Pancreas (tissue), 10 donors: ENCODE measurements around the gene FOXP2. TPM values are rescaled to one million over a fixed set of nuclear protein-coding genes. Genes with fewer than 3 reads are reported as not detected.

Experiments used
- ATAC-seq, 4 donors: fragments of 200-7000 bp; cut with Tn5 transposase; one replicate each; pipeline versions ENCODE4 v1.8.0 to v1.9.1; 2020; ENCODE audit warnings: mild to moderate bottlenecking in 4 of 4, moderate library complexity in 4 of 4
- DNase-seq, 6 donors: peaks; one replicate each; pipeline ENCODE4 v3.0.0-alpha.2; 2020
- FAIRE-seq: peaks from 2 replicates; lab custom pipeline; 2012; peaks lifted over from hg19 to GRCh38; lab: Jason Lieb, UNC
- H3K27ac ChIP-seq, 4 donors: fragments of 200-600 bp; sonication (generic); 1 replicate in 3 of 4; 2 replicates in 1 of 4; pipeline versions ENCODE4 v1.5.0 to v1.8.0; 2020
- H3K27me3 ChIP-seq, 4 donors: fragments of 200-600 bp; one replicate each; pipeline ENCODE4 v1.8.0; 2021
- H3K36me3 ChIP-seq, 3 donors: fragments of 200-600 bp; sonication (generic) in 1 of 3; one replicate each; pipeline versions ENCODE4 v1.5.0 to v1.8.0; 2020 to 2021
- H3K4me1 ChIP-seq, 3 donors: fragments of 200-600 bp; one replicate each; pipeline ENCODE4 v1.8.0; 2021
- H3K4me3 ChIP-seq, 4 donors: fragments of 200-600 bp; sonication (generic) in 2 of 4; one replicate each; pipeline versions ENCODE4 v1.5.0 to v1.8.0; 2020 to 2021
- H3K9me3 ChIP-seq, 4 donors: fragments of 200-600 bp; one replicate each; pipeline ENCODE4 v1.8.0; 2021
- CTCF ChIP-seq, 4 donors: fragments of 200-600 bp; sonication (generic) in 3 of 4; IDR thresholded peaks; one replicate each; pipeline versions ENCODE4 v1.5.0 to v1.8.0; 2021; ENCODE audit warnings: antibody characterized with exemption in 4 of 4
- whole genome bisulfite sequencing, 2 donors: extraction: QIAGEN DNeasy Blood & Tissue Kit; methylation state at CpG; one replicate each; pipeline ENCODE4 v1.1.7; 2013; 5-methylcytosine and 5-hydroxymethylcytosine counted together
- intact Hi-C, 3 donors: fragments of 100-400 bp; cut with DNase I; formaldehyde crosslinking; loops; one replicate each; pipeline versions ENCODE4 v1.11.1 to v1.14.2; 2022
- polyA plus RNA-seq, 2 donors: library from polyadenylated mRNA; stranded (reverse); fragments of 200-250 nt; gene quantifications; one replicate each; pipeline ENCODE4 v1.2.3, GENCODE V29; 2013
- total RNA-seq, 6 donors: library from RNA; stranded (reverse); fragmentation: NEBNext Ultra II Directional in 4 of 6; extraction: Animal tissue kit (Norgen Biotek cat#: 25700) in 4 of 6; gene quantifications; one replicate each; pipeline versions ENCODE4 v1.2.1 to v1.2.4, GENCODE V29; 2021 to 2023
- donor health status: healthy with polysubstance abuse.
- donor health status: DM: no; HTN: no; CAD: no; lungs with moderate emphysema.
- donor health status: DM: no; HTN: no; CAD: no.
- donor health status: control.
- donor health status: control.
- donor health status: Bipolar disorder and iron deficiency.
- donor health status: DM: yes; HTN: yes; CAD: no.
- donor health status: DM: no; HTN: no; CAD: no.
- donor health status: DM: no; HTN: no; CAD: no.
- donor health status: DM: yes; HTN: yes; CAD: no.

FOXP2 gene
- total and polyA plus RNA-seq, 8 donors: 2.7 to 12.6 (median 10.2) TPM

- TF ChIP-seq CTCF (IDR thresholded peaks at IDR 0.05): no peak
- 69 to 74% methylated on average over 3 of the region's 3 CpGs for WGBS, 2 donors
- Histone ChIP-seq H3K9me3 (no peaks in the 10 kb centered on the region), H3K36me3 (no peaks in the 10 kb centered on the region), H3K4me3 (no peak overlapping the region), H3K27ac (no peak overlapping the region), H3K27me3 (no peaks in the 10 kb centered on the region), H3K4me1 (no peaks in the 10 kb centered on the region)
- intact Hi-C loops: no loop called here
- DNase-seq (no peak), ATAC-seq (no peak), FAIRE-seq (no peak)
Measured at GRCh38 chr7:114700247-114700928, 285.8 kb downstream of the FOXP2 start.

GRCh38 chr7:114703677-114704076 is 289.1 kb downstream of the FOXP2 start:
- FAIRE-seq (no peak), ATAC-seq (no peak), DNase-seq (no peak)
- H3K27ac ChIP-seq: no peak overlapping the region
- H3K9me3 ChIP-seq: no peaks in the 10 kb centered on the region
- intact Hi-C loops: no loop called here
- H3K4me3 ChIP-seq: no peak overlapping the region
- no peaks in the 10 kb centered on the region for H3K27me3 ChIP-seq
- no peaks in the 10 kb centered on the region for H3K4me1 ChIP-seq
- no peaks in the 10 kb centered on the region for H3K36me3 ChIP-seq
- WGBS, 2 donors: 63 to 69% methylated on average over 6 of the region's 6 CpGs
- no peak for TF ChIP-seq CTCF (IDR thresholded peaks at IDR 0.05)

- WGBS, 2 donors: 71 to 76% methylated on average over 6 of the region's 6 CpGs
- intact Hi-C loops: no loop called here
- H3K4me1 ChIP-seq: no peaks in the 10 kb centered on the region
- H3K27ac ChIP-seq: no peak overlapping the region
- H3K27me3 ChIP-seq: no peaks in the 10 kb centered on the region
- TF ChIP-seq CTCF (IDR thresholded peaks at IDR 0.05): no peak
- peak in 1 of 6 donors; percentile 5 for DNase-seq
- no peak for FAIRE-seq
- no peaks in the 10 kb centered on the region for H3K9me3 ChIP-seq
- ATAC-seq: peak in 2 of 4 donors; percentile 59 to 77
- H3K36me3 ChIP-seq: no peaks in the 10 kb centered on the region
- H3K4me3 ChIP-seq: no peak overlapping the region
Measured at GRCh38 chr7:114708646-114709045, 294.0 kb downstream of the FOXP2 start.

- Histone ChIP-seq H3K4me3 (no peak overlapping the region), H3K36me3 (no peaks in the 10 kb centered on the region), H3K27me3 (no peaks in the 10 kb centered on the region), H3K4me1 (no peaks in the 10 kb centered on the region), H3K27ac (no peak overlapping the region), H3K9me3 (no peaks in the 10 kb centered on the region)
- DNase-seq (no peak), ATAC-seq (no peak), FAIRE-seq (no peak)
- intact Hi-C loops: no loop called here
- WGBS, 2 donors: 60 to 71% methylated on average over 5 of the region's 5 CpGs
- no peak for TF ChIP-seq CTCF (IDR thresholded peaks at IDR 0.05)
Measured at GRCh38 chr7:114710499-114710898, 295.9 kb downstream of the FOXP2 start.

- Histone ChIP-seq H3K4me3 (no peak overlapping the region), H3K9me3 (no peaks in the 10 kb centered on the region), H3K4me1 (no peaks in the 10 kb centered on the region), H3K36me3 (no peaks in the 10 kb centered on the region), H3K27ac (no peak overlapping the region), H3K27me3 (no peaks in the 10 kb centered on the region)
- 40 to 58% methylated on average over 4 of the region's 4 CpGs for WGBS, 2 donors
- ATAC-seq (peak in 1 of 4 donors; percentile 23), FAIRE-seq (no peak), DNase-seq (no peak)
- no peak for TF ChIP-seq CTCF (IDR thresholded peaks at IDR 0.05)
- intact Hi-C loops: no loop called here
Measured at GRCh38 chr7:114711241-114711640, 296.6 kb downstream of the FOXP2 start.
